ENCODE measurements around the gene G3BP1.

DNA sequence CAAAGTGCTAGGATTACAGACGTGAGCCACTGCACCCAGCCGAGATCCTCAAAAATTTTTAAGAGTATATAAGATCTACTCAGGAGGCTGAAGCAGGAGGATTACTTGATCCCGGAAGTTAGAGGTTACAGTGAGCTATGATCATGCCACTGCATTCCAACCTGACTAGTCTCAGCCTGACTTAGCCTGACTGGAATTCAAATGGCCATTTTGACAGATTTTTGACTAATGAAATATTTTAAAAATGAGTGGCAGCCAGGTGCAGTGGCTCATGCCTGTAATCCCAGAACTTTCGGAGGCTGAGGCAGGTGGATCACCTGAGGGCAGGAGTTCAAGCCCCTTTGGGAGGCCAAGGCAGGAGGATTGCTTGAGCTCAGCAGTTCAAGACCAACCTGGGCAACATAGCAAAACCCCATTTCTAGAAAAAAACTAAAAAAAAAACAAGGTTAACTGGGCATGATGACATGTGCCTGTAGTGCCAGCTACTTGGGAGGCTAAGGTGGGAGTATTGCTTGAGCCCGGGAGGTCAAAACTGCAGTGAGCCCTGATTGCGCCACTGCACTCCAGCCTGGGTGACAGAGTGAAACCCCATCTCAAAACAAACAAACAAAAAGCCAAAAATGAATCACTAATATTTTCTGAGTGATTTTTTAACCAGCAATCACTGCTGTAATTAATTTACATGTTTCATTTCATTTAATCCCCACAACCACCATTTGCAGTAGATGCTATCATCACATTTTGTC lies 29.9 kb upstream of the G3BP1 start:
- TF ChIP-seq, protein P1, sequence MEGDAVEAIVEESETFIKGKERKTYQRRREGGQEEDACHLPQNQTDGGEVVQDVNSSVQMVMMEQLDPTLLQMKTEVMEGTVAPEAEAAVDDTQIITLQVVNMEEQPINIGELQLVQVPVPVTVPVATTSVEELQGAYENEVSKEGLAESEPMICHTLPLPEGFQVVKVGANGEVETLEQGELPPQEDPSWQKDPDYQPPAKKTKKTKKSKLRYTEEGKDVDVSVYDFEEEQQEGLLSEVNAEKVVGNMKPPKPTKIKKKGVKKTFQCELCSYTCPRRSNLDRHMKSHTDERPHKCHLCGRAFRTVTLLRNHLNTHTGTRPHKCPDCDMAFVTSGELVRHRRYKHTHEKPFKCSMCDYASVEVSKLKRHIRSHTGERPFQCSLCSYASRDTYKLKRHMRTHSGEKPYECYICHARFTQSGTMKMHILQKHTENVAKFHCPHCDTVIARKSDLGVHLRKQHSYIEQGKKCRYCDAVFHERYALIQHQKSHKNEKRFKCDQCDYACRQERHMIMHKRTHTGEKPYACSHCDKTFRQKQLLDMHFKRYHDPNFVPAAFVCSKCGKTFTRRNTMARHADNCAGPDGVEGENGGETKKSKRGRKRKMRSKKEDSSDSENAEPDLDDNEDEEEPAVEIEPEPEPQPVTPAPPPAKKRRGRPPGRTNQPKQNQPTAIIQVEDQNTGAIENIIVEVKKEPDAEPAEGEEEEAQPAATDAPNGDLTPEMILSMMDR (IDR thresholded peaks at IDR 0.05), result no peak
- TF ChIP-seq POLR2A (IDR thresholded peaks at IDR 0.05), result no peak

Data from esophagus squamous epithelium (tissue), 4 donors.